Panc1 (cell line): ENCODE data around the gene IFNL3. TPM values are rescaled to one million over a fixed set of nuclear protein-coding genes. Genes with fewer than 3 reads are reported as not detected.

Experiments
- ATAC-seq: fragments of 200-7000 bp; cut with Tn5 transposase; 2 replicates; pipeline ENCODE4 v1.9.1; 2020; ENCODE audit warnings: mild to moderate bottlenecking, moderate library complexity
- BruUV-seq: library from RNA; stranded (reverse); fragments of 400-500 nt; replicated peaks from 2 replicates; lab custom pipeline; 2021; lab: Mats Ljungman, UMichigan
- CTCF ChIA-PET: fragments of 300-600 bp; sonication (Branson Sonifier 250); formaldehyde crosslinking; loops from one replicate; lab custom pipeline; 2022; ENCODE audit warnings: antibody characterized with exemption; lab: Charles Lee
- POLR2A ChIA-PET: fragments of 300-600 bp; sonication (Branson Sonifier 250); formaldehyde crosslinking; loops from one replicate; lab custom pipeline; 2022; ENCODE audit warnings: antibody characterized with exemption; lab: Charles Lee
- DNase-seq: peaks from one replicate; pipeline ENCODE4 v3.0.0-alpha.2; 2010; ENCODE audit warnings: low read depth, low spot score
- H3K27ac ChIP-seq: 2 replicates; pipeline ENCODE4 v1.5.1; 2011; ENCODE audit warnings: mild to moderate bottlenecking, low read length, inconsistent platforms
- H3K27me3 ChIP-seq: fragments of 200-500 bp; sonication (Bioruptor generic); 2 replicates; pipeline ENCODE4 v1.6.0; 2014; ENCODE audit warnings: low read length, inconsistent platforms; ENCODE audit not compliant: control insufficient read depth, insufficient read depth
- H3K36me3 ChIP-seq: fragments of 200-500 bp; sonication (Bioruptor generic); 2 replicates; pipeline ENCODE4 v1.5.1; 2014; ENCODE audit warnings: inconsistent platforms, mild to moderate bottlenecking, low read length, moderate library complexity; ENCODE audit not compliant: control insufficient read depth, insufficient read depth
- H3K4me1 ChIP-seq: 2 replicates; pipeline ENCODE4 v1.5.1; 2011; ENCODE audit warnings: inconsistent platforms, mild to moderate bottlenecking, low read length, moderate library complexity; ENCODE audit not compliant: control insufficient read depth, insufficient read depth
- H3K4me3 ChIP-seq, 2 experiments: 2 replicates each; pipeline ENCODE4 v1.5.1; 2011 to 2012; ENCODE audit warnings: low read depth in 2 of 2, low read length in 2 of 2, mild to moderate bottlenecking in 2 of 2, inconsistent platforms in 1 of 2, moderate library complexity in 1 of 2
- H3K9me3 ChIP-seq: fragments of 200-500 bp; sonication (Bioruptor generic); 2 replicates; pipeline ENCODE4 v1.5.1; 2014; ENCODE audit warnings: low read depth, mild to moderate bottlenecking, inconsistent platforms, low read length, moderate library complexity; ENCODE audit not compliant: control insufficient read depth, insufficient read depth
- CTCF ChIP-seq: fragments of 450-650 bp; IDR thresholded peaks from 2 replicates; pipeline ENCODE4 v1.5.1; 2017; ENCODE audit warnings: mild to moderate bottlenecking
- POLR2AphosphoS5 ChIP-seq: IDR thresholded peaks from 2 replicates; pipeline ENCODE4 v1.6.1; 2012; ENCODE audit warnings: mild to moderate bottlenecking, low read depth, low read length, moderate library complexity
- REST ChIP-seq, 2 experiments: IDR thresholded peaks; 2 replicates each; pipeline ENCODE4 v1.6.1; 2011 to 2012; ENCODE audit warnings: low read depth in 2 of 2, control low read depth in 1 of 2, low read length in 1 of 2, mild to moderate bottlenecking in 1 of 2, moderate library complexity in 1 of 2; ENCODE audit not compliant: insufficient read depth in 1 of 2
- SIN3A ChIP-seq: IDR thresholded peaks from 2 replicates; pipeline ENCODE4 v1.6.1; 2012; ENCODE audit warnings: low read depth, mild to moderate bottlenecking, low read length, moderate library complexity, borderline replicate concordance; ENCODE audit not compliant: insufficient read depth
- TCF7L2 ChIP-seq: IDR thresholded peaks from 2 replicates; pipeline ENCODE4 v1.6.1; 2011; ENCODE audit warnings: mild to moderate bottlenecking, low read depth, low read length, inconsistent platforms
- in situ Hi-C: cut with HindIII; loops from 2 replicates; pipeline ENCODE4 v1.10.0; 2016; ENCODE audit warnings: low sequenced_read_pairs, low pct_unique_long_range_greater_than_20kb
- intact Hi-C: fragments of 100-400 bp; cut with micrococcal nuclease; formaldehyde crosslinking; loops from one replicate; pipeline ENCODE4 v1.10.0; 2022; ENCODE audit not compliant: unreplicated experiment
- total RNA-seq: library from RNA; stranded (reverse); gene quantifications from one replicate; pipeline ENCODE4 v1.2.1, GENCODE V29; 2021; ENCODE audit not compliant: unreplicated experiment

IFNL3 gene
- total RNA-seq, 1 experiment from 2014 or later: not detected

GRCh38 chr19:39196860-39197562 lies 47.8 kb downstream of the IFNL3 start, which contains the start of gene NCCRP1:
Gene NCCRP1 (plus strand): TSS chr19:39196964. CDS start chr19:39196983, 19 bp downstream.
- TF ChIP-seq CTCF (no peak), POLR2AphosphoS5 (no peak), SIN3A (no peak), REST (IDR thresholded peaks at IDR 0.05; ENCODE audit: insufficient read depth in 1 of 2, low read depth in 2 of 2, low read length in 1 of 2) (no peak), TCF7L2 (no peak)
- peaks cover 17% of the 10 kb centered on the region for H3K4me1 ChIP-seq
- CTCF ChIA-PET: interaction anchor here (0.6 kb wide), 3 partner anchors 13 to 145 kb away, joined by 3 to 7 read pairs (median 4); partner anchors contain the start of gene SAMD4B
- BruUV-seq: no TSS peak
- no peak within 1 kb of the TSS for H3K27ac ChIP-seq
- H3K4me3 ChIP-seq: no peak within 1 kb of the TSS
- in situ Hi-C loops (no loop called here), intact Hi-C loops (no loop called here)
- DNase-seq (no peak), ATAC-seq (peak; percentile 28)
- no peaks in the 10 kb centered on the region for H3K36me3 ChIP-seq
- POLR2A ChIA-PET: no interaction called here
- H3K27me3 ChIP-seq: no peaks in the 10 kb centered on the region
- no peaks in the 10 kb centered on the region for H3K9me3 ChIP-seq

DNA sequence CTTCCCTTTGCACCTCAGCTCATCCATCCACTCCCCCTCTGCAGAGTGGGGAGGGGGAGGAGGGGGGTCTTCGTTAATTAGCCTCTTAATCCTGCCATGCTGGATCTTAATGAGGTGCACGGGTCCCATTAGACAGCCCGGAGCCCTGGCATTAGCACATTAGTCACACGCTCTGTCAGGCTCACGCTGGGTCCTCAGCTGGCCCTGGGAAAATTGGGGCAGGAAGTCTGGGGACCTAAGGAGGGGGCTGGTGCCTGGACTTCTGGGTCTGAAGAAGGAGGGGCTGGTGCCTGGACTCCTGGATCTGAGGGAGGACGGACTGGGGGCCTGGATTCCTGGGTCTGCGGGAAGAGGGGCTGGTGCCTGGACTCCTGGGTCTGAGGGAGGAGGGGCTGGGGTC lies 48.5 kb downstream of the IFNL3 start:
- no peak for TF ChIP-seq SIN3A
- TF ChIP-seq CTCF: no peak
- TF ChIP-seq TCF7L2: no peak
- TF ChIP-seq REST (IDR thresholded peaks at IDR 0.05; ENCODE audit: insufficient read depth in 1 of 2, low read depth in 2 of 2, low read length in 1 of 2): no peak
- no peak for TF ChIP-seq POLR2AphosphoS5
- H3K36me3 ChIP-seq: no peaks in the 10 kb centered on the region
- peaks cover 12% of the 10 kb centered on the region for H3K4me1 ChIP-seq
- no peak overlapping the region for H3K27ac ChIP-seq
- intact Hi-C loops (no loop called here), in situ Hi-C loops (no loop called here)
- DNase-seq (no peak), ATAC-seq (peak; percentile 15; the same call in 1 of the 2 replicates)
- no peaks in the 10 kb centered on the region for H3K9me3 ChIP-seq
- POLR2A ChIA-PET: no interaction called here
- CTCF ChIA-PET: interaction anchor here (0.5 to 1.0 kb wide), 3 partner anchors 74 to 1109 kb away, joined by 3 to 5 read pairs (median 4); no protein-coding TSS in a partner anchor
- H3K4me3 ChIP-seq: no peak overlapping the region
- no peaks in the 10 kb centered on the region for H3K27me3 ChIP-seq
- BruUV-seq: no TSS peak
